HepG2 (cell line): Measurements from ENCODE around the gene CACTIN. TPM values are rescaled to one million over a fixed set of nuclear protein-coding genes. Genes with fewer than 3 reads are reported as not detected.

Experiments
- ATAC-seq: fragments of 200-7000 bp; cut with Tn5 transposase; 3 replicates; pipeline ENCODE4 v1.9.1; 2020; ENCODE audit warnings: mild to moderate bottlenecking, moderate library complexity
- BruUV-seq: library from RNA; stranded (reverse); fragments of 400-500 nt; replicated peaks from 2 replicates; lab custom pipeline; 2021; lab: Mats Ljungman, UMichigan
- CTCF ChIA-PET: fragments of 300-600 bp; formaldehyde crosslinking; extraction: SDS; loops from one replicate; lab custom pipeline; 2021; ENCODE audit warnings: low total read pairs, inconsistent platforms, low intra/inter-chr PET ratio; lab: Yijun Ruan, JAX
- POLR2A ChIA-PET: fragments of 350-600 bp; sonication (Branson Sonifier 250); formaldehyde crosslinking; loops from one replicate; lab custom pipeline; 2020; ENCODE audit warnings: antibody characterized with exemption, inconsistent platforms; lab: Yijun Ruan, JAX
- DNase-seq: peaks from one replicate; pipeline ENCODE4 v3.0.0-alpha.2; 2015; ENCODE audit warnings: low spot score
- FAIRE-seq: peaks from 3 replicates; lab custom pipeline; 2011; peaks lifted over from hg19 to GRCh38; lab: Jason Lieb, UNC
- H2AFZ ChIP-seq: one replicate; pipeline ENCODE4 v1.6.1; 2011; ENCODE audit warnings: low read length, inconsistent platforms
- H3K27ac ChIP-seq: fragments of 300-600 bp; 3 replicates; pipeline ENCODE4 v1.8.0; 2011; ENCODE audit warnings: mixed run types, mild to moderate bottlenecking, mixed read lengths, low read length, inconsistent platforms; ENCODE audit not compliant: insufficient read depth; ENCODE audit errors: extremely low read length
- H3K27me3 ChIP-seq, 2 experiments: fragments of 200-600 bp in 1 of 2; 2 replicates in 1 of 2; 3 replicates in 1 of 2; pipeline versions ENCODE4 v1.6.0 to v1.8.0; 2011; ENCODE audit warnings: low read length in 2 of 2, mild to moderate bottlenecking in 2 of 2, moderate library complexity in 2 of 2, inconsistent platforms in 1 of 2; ENCODE audit not compliant: insufficient read depth in 2 of 2, control insufficient read depth in 1 of 2
- H3K36me3 ChIP-seq, 2 experiments: fragments of 200-600 bp in 1 of 2; replicated peaks in 1 of 2; 2 replicates in 1 of 2; 3 replicates in 1 of 2; pipeline versions ENCODE4 v1.5.1 to v1.8.0; 2011; ENCODE audit warnings: low read length in 2 of 2, inconsistent platforms in 1 of 2; ENCODE audit not compliant: insufficient read depth in 2 of 2, control insufficient read depth in 1 of 2
- H3K4me1 ChIP-seq: 2 replicates; pipeline ENCODE4 v1.5.1; 2012; ENCODE audit warnings: low read length, inconsistent platforms; ENCODE audit not compliant: insufficient read depth
- H3K4me2 ChIP-seq: 2 replicates; pipeline ENCODE4 v1.6.0; 2011; ENCODE audit warnings: low read depth, low read length, inconsistent platforms
- H3K4me3 ChIP-seq, 3 experiments: fragments of 200-600 bp in 1 of 3; sonication (generic), shearing (Covaris generic) in 1 of 3; replicated peaks in 1 of 3; 2 replicates each; pipeline ENCODE4 v1.5.1; 2011 to 2016; ENCODE audit warnings: low read length in 3 of 3, inconsistent platforms in 2 of 3, low read depth in 2 of 3, mild to moderate bottlenecking in 2 of 3, control low read depth in 1 of 3, mixed read lengths in 1 of 3; ENCODE audit not compliant: insufficient read depth in 1 of 3
- H3K79me2 ChIP-seq: one replicate; pipeline ENCODE4 v1.6.1; 2011; ENCODE audit warnings: low read length, inconsistent platforms; ENCODE audit not compliant: insufficient read depth
- H3K9ac ChIP-seq: 2 replicates; pipeline ENCODE4 v1.6.0; 2011; ENCODE audit warnings: mild to moderate bottlenecking, low read depth, low read length, inconsistent platforms; ENCODE audit not compliant: insufficient read depth
- H3K9me3 ChIP-seq: 2 replicates; pipeline ENCODE4 v1.5.1; 2012; ENCODE audit warnings: mild to moderate bottlenecking, low read length
- H4K20me1 ChIP-seq: 2 replicates; pipeline ENCODE4 v1.6.0; 2011; ENCODE audit warnings: inconsistent platforms, mild to moderate bottlenecking, low read length, moderate library complexity; ENCODE audit not compliant: insufficient read depth
- CREBL2 ChIP-seq: sonication (generic); formaldehyde crosslinking; IDR thresholded peaks from 2 replicates; pipeline ENCODE4 v1.8.1; 2023; ENCODE audit warnings: missing genetic modification reagents, mild to moderate bottlenecking, borderline replicate concordance
- DR1 ChIP-seq: sonication (generic); formaldehyde crosslinking; IDR thresholded peaks from 2 replicates; pipeline ENCODE4 v1.8.0; 2021; ENCODE audit warnings: mild to moderate bottlenecking, missing genetic modification reagents, inconsistent platforms
- GLI4 ChIP-seq: sonication (generic); formaldehyde crosslinking; IDR thresholded peaks from 2 replicates; pipeline ENCODE4 v1.5.1; 2020; ENCODE audit warnings: missing genetic modification reagents, mild to moderate bottlenecking, moderate library complexity, borderline replicate concordance
- KAT2B ChIP-seq: fragments of 150-350 bp; IDR thresholded peaks from 2 replicates; pipeline ENCODE4 v1.6.1; 2014; ENCODE audit warnings: low read depth, low read length, borderline replicate concordance
- NFE2L2 ChIP-seq: fragments of 150-350 bp; IDR thresholded peaks from 2 replicates; pipeline ENCODE4 v1.6.1; 2014; ENCODE audit warnings: low read length
- NFKBIZ ChIP-seq: IDR thresholded peaks from 2 replicates; pipeline ENCODE4 v1.6.1; 2018; ENCODE audit warnings: missing genetic modification reagents, missing compliant biosample characterization
- PHF5A ChIP-seq: IDR thresholded peaks from one replicate; pipeline ENCODE4 v1.6.1; 2018; ENCODE audit warnings: low read depth, missing genetic modification reagents; ENCODE audit not compliant: unreplicated experiment
- SRSF1 ChIP-seq: fragments of 200-400 bp; formaldehyde crosslinking; optimal IDR thresholded peaks from 2 replicates; pipeline ENCODE3; 2017; ENCODE audit warnings: mild to moderate bottlenecking, low read depth, low read length, moderate library complexity
- ZNF160 ChIP-seq: sonication (generic); formaldehyde crosslinking; IDR thresholded peaks from 2 replicates; pipeline ENCODE4 v1.8.0; 2022; ENCODE audit warnings: mild to moderate bottlenecking, inconsistent platforms, missing genetic modification reagents
- ZNF3 ChIP-seq: IDR thresholded peaks from 2 replicates; pipeline ENCODE4 v1.7.0; 2017; ENCODE audit warnings: inconsistent platforms
- ZNF510 ChIP-seq: sonication (generic); formaldehyde crosslinking; IDR thresholded peaks from 2 replicates; pipeline ENCODE4 v1.4.0; 2020; ENCODE audit warnings: low read depth, mild to moderate bottlenecking, missing genetic modification reagents
- ZNF550 ChIP-seq: sonication (generic); formaldehyde crosslinking; IDR thresholded peaks from 2 replicates; pipeline ENCODE4 v1.4.0; 2020; ENCODE audit warnings: mild to moderate bottlenecking, missing genetic modification reagents, borderline replicate concordance
- ZZZ3 ChIP-seq: sonication (generic); formaldehyde crosslinking; IDR thresholded peaks from 2 replicates; pipeline ENCODE4 v1.4.0; 2020; ENCODE audit warnings: missing genetic modification reagents, mild to moderate bottlenecking, borderline replicate concordance
- WGBS: methylation state at CpG from one replicate; pipeline ENCODE4 v1.1.6; 2017; ENCODE audit warnings: low lambda C conversion rate; 5-methylcytosine and 5-hydroxymethylcytosine counted together
- in situ Hi-C: cut with HindIII; loops from 2 replicates; pipeline ENCODE4 v1.10.0; 2017; ENCODE audit warnings: low pct_unique_long_range_greater_than_20kb; ENCODE audit not compliant: extremely low pct_ligation_motif_present
- intact Hi-C: fragments of 100-400 bp; cut with micrococcal nuclease; formaldehyde crosslinking; loops from one replicate; pipeline ENCODE4 v1.10.0; 2022; ENCODE audit not compliant: unreplicated experiment
- polyA plus RNA-seq, 8 experiments: library from polyadenylated mRNA; depleted of rRNA in 3 of 8; stranded (reverse) in 7 of 8; unstranded in 1 of 8; fragments of >200 nt; fragmentation: Illumina TruSeq in 4 of 8; extraction: Trizol in 4 of 8; gene quantifications; 2 replicates each; pipeline versions ENCODE4 v1.2.1 to v1.2.3, GENCODE V29; 2011 to 2016; ENCODE audit warnings: low read depth in 4 of 8, missing spikeins in 1 of 8, mixed read lengths in 1 of 8; ENCODE audit not compliant: insufficient read depth in 1 of 8
- total RNA-seq, 5 experiments: library from RNA; depleted of rRNA; stranded (reverse); fragments of >200 nt; fragmentation: Illumina TruSeq; extraction: Trizol; gene quantifications; 2 replicates each; pipeline ENCODE4 v1.2.3, GENCODE V29; 2016; ENCODE audit warnings: low read depth in 1 of 5
- TF ChIP-seq, protein P1 (sequence below): sonication (generic); formaldehyde crosslinking; IDR thresholded peaks from 2 replicates; pipeline ENCODE4 v1.5.1; 2020; ENCODE audit warnings: missing genetic modification reagents, mild to moderate bottlenecking, borderline replicate concordance
- TF ChIP-seq, protein P2 (sequence below): IDR thresholded peaks from 2 replicates; pipeline ENCODE4 v1.6.1; 2016; ENCODE audit warnings: low read depth, missing genetic modification reagents, missing compliant biosample characterization
- TF ChIP-seq, protein P3 (sequence below): IDR thresholded peaks from 2 replicates; pipeline ENCODE4 v1.6.1; 2016; ENCODE audit warnings: mild to moderate bottlenecking, missing biosample characterization, missing genetic modification reagents

Gene CACTIN
- total and polyA plus RNA-seq, 2 of the 13 experiments (the other 11 are each of a cell fraction or from before 2014, with no cell fraction given): 10.0 to 16.6 TPM

DNA sequence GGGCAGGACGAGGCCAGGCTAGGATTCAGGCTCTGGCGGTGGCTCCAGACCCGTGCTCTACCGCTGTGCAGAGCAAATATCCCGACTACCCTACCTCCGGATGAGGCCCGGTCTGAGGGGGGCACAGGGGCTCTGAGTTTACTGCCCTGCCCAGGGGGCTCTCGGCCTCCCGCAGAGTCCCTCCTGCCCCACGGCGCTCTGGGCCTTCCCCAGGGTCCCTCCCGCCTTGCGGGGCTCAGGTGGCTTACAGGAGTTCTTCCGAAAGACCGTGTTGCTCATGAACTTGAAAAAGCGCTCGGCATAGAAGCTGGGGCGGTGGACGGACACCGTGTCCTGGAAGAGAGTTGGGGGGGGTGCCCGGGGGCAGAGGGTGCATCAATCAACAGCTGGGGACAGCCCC lies 19.1 kb upstream of the CACTIN start (continued):
- TF ChIP-seq, protein P1, sequence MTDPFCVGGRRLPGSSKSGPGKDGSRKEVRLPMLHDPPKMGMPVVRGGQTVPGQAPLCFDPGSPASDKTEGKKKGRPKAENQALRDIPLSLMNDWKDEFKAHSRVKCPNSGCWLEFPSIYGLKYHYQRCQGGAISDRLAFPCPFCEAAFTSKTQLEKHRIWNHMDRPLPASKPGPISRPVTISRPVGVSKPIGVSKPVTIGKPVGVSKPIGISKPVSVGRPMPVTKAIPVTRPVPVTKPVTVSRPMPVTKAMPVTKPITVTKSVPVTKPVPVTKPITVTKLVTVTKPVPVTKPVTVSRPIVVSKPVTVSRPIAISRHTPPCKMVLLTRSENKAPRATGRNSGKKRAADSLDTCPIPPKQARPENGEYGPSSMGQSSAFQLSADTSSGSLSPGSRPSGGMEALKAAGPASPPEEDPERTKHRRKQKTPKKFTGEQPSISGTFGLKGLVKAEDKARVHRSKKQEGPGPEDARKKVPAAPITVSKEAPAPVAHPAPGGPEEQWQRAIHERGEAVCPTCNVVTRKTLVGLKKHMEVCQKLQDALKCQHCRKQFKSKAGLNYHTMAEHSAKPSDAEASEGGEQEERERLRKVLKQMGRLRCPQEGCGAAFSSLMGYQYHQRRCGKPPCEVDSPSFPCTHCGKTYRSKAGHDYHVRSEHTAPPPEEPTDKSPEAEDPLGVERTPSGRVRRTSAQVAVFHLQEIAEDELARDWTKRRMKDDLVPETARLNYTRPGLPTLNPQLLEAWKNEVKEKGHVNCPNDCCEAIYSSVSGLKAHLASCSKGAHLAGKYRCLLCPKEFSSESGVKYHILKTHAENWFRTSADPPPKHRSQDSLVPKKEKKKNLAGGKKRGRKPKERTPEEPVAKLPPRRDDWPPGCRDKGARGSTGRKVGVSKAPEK: no peak
- TF ChIP-seq ZNF510 (CRISPR knock-in tag) (no peak), ZZZ3 (no peak), KAT2B (no peak), ZNF550 (CRISPR knock-in tag) (no peak), GLI4 (CRISPR knock-in tag) (no peak)

DNA sequence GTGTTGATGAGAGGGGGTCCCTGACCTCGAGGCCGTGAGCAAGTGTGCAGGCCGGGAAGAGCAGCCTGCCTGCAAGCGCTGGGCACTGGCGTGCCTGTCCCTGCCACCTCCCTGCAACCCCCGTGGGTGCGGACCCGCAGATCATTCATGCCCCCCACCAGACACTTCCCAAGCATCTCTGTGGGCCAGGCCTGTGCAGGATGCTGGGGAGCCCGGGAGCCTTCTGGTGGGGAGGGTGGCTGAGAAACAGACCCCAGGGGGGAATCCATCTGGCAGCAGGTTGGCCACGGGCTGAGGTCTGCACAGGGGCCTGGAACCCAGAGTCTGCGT lies 18.4 kb upstream of the CACTIN start:
- FAIRE-seq (no peak), ATAC-seq (peak; percentile 11; the same call in 2 of the 3 replicates), DNase-seq (no peak)
- Histone ChIP-seq H4K20me1 (no peaks in the 10 kb centered on the region), H3K9ac (no peak overlapping the region), H3K79me2 (no peaks in the 10 kb centered on the region), H3K4me1 (no peaks in the 10 kb centered on the region), H3K4me3 (no peak overlapping the region), H3K9me3 (no peaks in the 10 kb centered on the region), H3K4me2 (no peak overlapping the region), H3K36me3 (peaks cover 3% of the 10 kb centered on the region in 2 experiments; a peak in 2 of 5 replicates), H3K27me3 (no peaks in the 10 kb centered on the region), H2AFZ (no peak overlapping the region), H3K27ac (no peak overlapping the region)
- intact Hi-C loops (no loop called here), in situ Hi-C loops (no loop called here)
- 83% methylated on average over 6 of the region's 11 CpGs for WGBS
- ChIA-PET POLR2A (no interaction called here), CTCF (no interaction called here)
- BruUV-seq: no TSS peak
- TF ChIP-seq SRSF1: no peak
- no peak for TF ChIP-seq ZNF3
- TF ChIP-seq, protein P2, sequence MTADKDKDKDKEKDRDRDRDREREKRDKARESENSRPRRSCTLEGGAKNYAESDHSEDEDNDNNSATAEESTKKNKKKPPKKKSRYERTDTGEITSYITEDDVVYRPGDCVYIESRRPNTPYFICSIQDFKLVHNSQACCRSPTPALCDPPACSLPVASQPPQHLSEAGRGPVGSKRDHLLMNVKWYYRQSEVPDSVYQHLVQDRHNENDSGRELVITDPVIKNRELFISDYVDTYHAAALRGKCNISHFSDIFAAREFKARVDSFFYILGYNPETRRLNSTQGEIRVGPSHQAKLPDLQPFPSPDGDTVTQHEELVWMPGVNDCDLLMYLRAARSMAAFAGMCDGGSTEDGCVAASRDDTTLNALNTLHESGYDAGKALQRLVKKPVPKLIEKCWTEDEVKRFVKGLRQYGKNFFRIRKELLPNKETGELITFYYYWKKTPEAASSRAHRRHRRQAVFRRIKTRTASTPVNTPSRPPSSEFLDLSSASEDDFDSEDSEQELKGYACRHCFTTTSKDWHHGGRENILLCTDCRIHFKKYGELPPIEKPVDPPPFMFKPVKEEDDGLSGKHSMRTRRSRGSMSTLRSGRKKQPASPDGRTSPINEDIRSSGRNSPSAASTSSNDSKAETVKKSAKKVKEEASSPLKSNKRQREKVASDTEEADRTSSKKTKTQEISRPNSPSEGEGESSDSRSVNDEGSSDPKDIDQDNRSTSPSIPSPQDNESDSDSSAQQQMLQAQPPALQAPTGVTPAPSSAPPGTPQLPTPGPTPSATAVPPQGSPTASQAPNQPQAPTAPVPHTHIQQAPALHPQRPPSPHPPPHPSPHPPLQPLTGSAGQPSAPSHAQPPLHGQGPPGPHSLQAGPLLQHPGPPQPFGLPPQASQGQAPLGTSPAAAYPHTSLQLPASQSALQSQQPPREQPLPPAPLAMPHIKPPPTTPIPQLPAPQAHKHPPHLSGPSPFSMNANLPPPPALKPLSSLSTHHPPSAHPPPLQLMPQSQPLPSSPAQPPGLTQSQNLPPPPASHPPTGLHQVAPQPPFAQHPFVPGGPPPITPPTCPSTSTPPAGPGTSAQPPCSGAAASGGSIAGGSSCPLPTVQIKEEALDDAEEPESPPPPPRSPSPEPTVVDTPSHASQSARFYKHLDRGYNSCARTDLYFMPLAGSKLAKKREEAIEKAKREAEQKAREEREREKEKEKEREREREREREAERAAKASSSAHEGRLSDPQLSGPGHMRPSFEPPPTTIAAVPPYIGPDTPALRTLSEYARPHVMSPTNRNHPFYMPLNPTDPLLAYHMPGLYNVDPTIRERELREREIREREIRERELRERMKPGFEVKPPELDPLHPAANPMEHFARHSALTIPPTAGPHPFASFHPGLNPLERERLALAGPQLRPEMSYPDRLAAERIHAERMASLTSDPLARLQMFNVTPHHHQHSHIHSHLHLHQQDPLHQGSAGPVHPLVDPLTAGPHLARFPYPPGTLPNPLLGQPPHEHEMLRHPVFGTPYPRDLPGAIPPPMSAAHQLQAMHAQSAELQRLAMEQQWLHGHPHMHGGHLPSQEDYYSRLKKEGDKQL: no peak
- TF ChIP-seq NFKBIZ (CRISPR knock-in tag): no peak
- no peak for TF ChIP-seq NFE2L2
- no peak for TF ChIP-seq CREBL2 (CRISPR knock-in tag)
- no peak for TF ChIP-seq PHF5A (CRISPR knock-in tag)
- TF ChIP-seq, protein P3, sequence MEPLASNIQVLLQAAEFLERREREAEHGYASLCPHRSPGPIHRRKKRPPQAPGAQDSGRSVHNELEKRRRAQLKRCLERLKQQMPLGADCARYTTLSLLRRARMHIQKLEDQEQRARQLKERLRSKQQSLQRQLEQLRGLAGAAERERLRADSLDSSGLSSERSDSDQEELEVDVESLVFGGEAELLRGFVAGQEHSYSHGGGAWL (CRISPR knock-in tag): no peak
- no peak for TF ChIP-seq DR1
- TF ChIP-seq ZNF160 (CRISPR knock-in tag): no peak
